Fibroblast of the aortic adventitia (primary cell): ENCODE measurements around the gene DPM3. TPM values are rescaled to one million over a fixed set of nuclear protein-coding genes. Genes with fewer than 3 reads are reported as not detected.

Experiments
- DNase-seq: peaks from one replicate; pipeline ENCODE4 v3.0.0-alpha.2; 2010; ENCODE audit warnings: low read depth
- H3K4me3 ChIP-seq: 2 replicates; pipeline ENCODE4 v1.5.1; 2011; ENCODE audit warnings: low read depth, mild to moderate bottlenecking, control low read depth, low read length, moderate library complexity
- total RNA-seq: library from RNA; depleted of rRNA; stranded (reverse); fragments of >200 nt; gene quantifications from 2 replicates; pipeline ENCODE4 v1.2.3, GENCODE V29; 2012; ENCODE audit warnings: low replicate concordance
- TF ChIP-seq, protein P1 (sequence below): IDR thresholded peaks from 2 replicates; pipeline ENCODE4 v1.5.1; 2011; ENCODE audit warnings: mild to moderate bottlenecking, low read length, control low read depth, inconsistent platforms; ENCODE audit not compliant: insufficient read depth

DPM3 gene
- total RNA-seq, 1 donor, result 26.1 TPM

DNA sequence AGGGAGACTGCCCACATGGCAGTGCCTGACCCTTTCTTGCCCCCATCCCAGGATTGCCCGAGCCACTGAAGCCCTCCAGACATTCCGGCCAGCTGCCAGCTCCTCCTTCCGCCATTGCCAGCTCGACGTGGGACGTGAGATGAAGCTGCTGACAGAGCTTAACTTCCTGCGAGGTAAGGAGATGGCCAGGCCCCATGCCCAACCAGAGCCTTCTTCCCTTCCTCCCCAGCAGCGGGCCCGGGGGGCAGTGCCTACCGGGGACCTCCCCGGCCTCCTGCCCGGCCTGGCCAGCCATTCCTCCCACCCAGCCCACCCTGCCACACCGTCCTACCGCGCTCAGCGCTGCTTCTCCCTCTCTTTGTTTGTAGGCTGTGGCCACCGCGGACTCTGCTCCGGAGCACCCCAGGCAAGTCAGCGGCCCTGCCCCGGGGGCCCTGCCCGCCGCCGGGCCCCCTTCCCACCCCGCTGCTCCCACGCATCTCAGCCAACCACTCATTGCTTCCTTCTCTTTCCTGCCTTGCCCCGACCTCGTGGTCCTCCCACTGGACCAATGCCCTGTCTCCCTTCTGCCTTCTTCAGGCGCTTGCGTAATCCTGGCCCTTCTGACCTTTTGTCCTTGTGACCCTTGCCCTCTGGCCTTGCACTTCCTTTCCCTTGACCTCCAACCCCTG lies 38.2 kb upstream of the DPM3 start:
- TF ChIP-seq, protein P1, sequence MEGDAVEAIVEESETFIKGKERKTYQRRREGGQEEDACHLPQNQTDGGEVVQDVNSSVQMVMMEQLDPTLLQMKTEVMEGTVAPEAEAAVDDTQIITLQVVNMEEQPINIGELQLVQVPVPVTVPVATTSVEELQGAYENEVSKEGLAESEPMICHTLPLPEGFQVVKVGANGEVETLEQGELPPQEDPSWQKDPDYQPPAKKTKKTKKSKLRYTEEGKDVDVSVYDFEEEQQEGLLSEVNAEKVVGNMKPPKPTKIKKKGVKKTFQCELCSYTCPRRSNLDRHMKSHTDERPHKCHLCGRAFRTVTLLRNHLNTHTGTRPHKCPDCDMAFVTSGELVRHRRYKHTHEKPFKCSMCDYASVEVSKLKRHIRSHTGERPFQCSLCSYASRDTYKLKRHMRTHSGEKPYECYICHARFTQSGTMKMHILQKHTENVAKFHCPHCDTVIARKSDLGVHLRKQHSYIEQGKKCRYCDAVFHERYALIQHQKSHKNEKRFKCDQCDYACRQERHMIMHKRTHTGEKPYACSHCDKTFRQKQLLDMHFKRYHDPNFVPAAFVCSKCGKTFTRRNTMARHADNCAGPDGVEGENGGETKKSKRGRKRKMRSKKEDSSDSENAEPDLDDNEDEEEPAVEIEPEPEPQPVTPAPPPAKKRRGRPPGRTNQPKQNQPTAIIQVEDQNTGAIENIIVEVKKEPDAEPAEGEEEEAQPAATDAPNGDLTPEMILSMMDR, result no peak
- DNase-seq, result no peak
- no peak overlapping the region for H3K4me3 ChIP-seq

DNA sequence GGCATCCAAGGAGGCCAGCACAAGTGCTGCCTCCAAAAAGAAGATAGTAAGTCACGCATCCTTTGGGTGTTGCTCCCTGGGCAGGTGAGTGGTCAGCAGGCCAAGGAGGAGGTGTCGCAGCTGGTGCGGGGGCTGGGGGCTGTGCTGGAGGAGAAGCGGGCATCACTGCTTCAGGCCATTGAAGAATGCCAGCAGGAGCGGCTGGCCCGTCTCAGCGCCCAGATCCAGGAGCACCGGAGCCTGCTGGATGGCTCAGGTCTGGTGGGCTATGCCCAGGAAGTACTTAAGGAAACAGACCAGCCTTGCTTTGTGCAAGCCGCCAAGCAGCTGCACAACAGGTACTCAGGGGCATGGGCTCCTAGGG lies 37.6 kb upstream of the DPM3 start:
- TF ChIP-seq, protein P1, result no peak
- H3K4me3 ChIP-seq, result no peak overlapping the region
- no peak for DNase-seq

DNA sequence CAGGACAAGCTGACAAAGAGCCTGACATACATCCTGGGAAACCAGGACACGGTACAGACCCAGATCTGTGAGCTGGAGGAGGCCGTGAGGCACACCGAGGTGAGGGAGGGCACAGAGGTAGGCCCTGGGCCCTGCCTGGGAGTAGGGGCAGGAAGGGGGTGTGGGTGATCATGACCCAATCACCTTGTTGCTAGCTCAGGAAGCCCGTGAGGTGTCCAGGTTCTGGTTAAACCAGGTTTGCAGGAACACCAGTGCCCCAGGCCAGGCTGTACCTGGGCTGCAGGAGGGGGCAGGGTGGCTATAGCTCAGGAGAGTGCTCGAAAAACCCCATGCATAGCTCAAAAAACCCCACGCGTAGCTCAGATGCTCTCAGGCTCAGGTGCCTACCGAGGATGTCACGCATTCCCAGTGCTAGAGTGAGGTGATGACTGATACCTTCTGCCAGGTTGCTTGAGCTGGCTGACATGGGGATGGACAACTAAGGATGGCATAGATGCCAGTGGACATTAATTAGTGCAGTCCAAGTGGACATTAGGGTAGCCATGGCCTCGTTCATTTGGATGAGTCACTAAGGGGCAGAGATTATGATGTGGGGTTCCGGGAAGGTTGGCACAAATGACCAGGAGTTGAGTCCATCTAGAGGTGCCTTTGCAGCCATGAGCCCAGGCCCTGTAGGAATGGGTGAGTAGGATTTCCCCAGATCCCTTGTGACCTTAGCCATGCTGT lies 37.0 kb upstream of the DPM3 start:
- DNase-seq, result no peak
- TF ChIP-seq, protein P1, result no peak

DNA sequence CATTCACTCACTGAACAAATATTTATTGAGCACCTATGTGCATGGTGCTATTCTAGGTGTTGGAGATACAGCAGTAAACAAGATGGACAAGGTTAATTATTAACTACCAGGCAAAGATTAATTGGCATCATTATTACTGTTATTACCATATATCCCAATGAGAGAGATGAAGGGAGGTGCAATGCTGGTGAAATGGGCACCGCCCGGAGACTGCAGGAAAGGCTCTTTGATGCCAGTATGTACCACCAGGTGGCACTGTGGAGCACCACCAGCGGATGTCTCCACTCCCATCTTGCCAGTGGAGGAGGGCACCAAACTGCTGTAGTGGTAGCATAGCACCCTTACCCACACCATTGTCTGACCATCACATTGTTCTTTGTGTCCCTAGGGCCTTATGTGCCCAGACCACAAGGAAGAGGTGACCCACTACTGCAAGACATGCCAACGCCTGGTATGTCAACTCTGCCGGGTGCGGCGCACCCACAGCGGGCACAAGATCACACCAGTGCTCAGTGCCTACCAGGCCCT lies 36.3 kb upstream of the DPM3 start:
- no peak overlapping the region for H3K4me3 ChIP-seq
- TF ChIP-seq, protein P1, result peak; percentile 94
- peak; percentile 80 for DNase-seq

More for the DNA sequence above, 37.0 kb upstream of the DPM3 start:
- H3K4me3 ChIP-seq, result no peak overlapping the region

DNA sequence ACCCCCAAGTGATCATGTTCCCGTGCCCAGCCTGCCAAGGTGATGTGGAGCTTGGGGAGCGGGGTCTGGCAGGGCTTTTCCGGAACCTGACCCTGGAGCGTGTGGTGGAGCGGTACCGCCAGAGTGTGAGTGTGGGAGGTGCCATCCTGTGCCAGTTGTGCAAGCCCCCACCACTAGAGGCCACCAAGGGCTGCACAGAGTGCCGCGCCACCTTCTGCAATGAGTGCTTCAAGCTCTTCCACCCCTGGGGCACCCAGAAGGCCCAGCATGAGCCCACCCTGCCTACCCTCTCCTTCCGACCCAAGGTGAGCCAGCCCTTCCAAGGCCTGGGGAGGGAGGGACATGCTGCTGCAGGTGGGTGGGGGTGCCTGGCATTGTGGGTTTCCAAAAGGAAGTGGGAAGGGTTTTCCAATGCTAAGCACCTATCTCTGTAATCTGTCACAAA lies 35.6 kb upstream of the DPM3 start:
- no peak for DNase-seq
- TF ChIP-seq, protein P1, result no peak
- H3K4me3 ChIP-seq, result no peak overlapping the region

DNA sequence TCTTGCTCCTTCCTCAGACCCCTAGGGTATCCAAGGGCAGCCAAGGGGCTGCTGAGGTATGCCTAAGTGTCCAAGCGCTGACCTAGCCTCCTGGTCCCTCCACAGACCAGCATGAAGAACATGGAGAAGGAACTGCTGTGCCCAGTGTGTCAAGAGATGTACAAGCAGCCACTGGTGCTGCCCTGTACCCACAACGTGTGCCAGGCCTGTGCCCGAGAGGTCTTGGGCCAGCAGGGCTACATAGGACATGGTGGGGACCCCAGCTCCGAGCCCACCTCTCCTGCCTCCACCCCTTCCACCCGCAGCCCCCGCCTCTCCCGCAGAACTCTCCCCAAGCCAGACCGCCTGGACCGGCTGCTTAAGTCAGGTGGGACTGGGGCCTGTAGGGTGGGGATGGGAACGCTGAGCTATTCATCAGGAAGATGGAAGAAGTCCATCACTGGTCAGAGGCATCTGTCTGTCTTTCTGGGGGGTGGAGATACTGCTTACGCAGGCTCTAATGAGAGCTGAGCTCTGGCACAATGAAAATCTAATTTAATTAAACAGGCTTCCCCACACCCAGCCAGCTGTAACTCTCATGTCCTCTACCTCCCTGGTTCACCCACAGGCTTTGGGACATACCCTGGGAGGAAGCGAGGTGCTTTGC lies 35.1 kb upstream of the DPM3 start:
- no peak overlapping the region for H3K4me3 ChIP-seq
- TF ChIP-seq, protein P1, result no peak
- no peak for DNase-seq
